ENCODE data around the gene EPYC.

EPYC gene

DNA sequence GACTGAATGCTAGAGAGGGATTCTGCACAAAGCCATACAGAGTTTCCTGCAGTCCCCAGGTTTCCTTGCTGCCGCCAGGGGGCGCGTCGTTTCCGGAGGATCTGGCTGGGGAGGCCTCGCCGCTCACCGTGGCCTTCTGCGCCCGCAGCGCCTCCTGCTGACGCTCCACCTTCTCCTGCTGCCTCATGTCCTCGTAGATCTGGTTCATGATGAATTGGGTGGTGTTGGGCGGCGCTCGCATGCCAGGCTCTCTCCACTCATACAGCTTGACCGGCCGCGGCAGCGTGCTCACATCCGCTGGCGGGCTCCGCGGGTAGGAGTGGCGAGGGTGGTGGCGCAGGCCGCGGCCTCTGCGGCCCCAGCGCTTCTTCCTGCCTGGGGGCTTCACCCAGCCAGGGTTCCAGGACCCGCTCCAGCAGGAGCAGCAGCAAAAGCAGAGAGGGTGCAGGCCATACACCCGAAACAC, 50.8 kb downstream of the EPYC start:
- ATAC-seq = no peak

GRCh38 chr12:90951432-90952105, 53.2 kb downstream of the EPYC start:
- no peak for ATAC-seq

- no peak for ATAC-seq
These were observed 56.9 kb downstream of the EPYC start for GRCh38 chr12:90947869-90948268.

DNA sequence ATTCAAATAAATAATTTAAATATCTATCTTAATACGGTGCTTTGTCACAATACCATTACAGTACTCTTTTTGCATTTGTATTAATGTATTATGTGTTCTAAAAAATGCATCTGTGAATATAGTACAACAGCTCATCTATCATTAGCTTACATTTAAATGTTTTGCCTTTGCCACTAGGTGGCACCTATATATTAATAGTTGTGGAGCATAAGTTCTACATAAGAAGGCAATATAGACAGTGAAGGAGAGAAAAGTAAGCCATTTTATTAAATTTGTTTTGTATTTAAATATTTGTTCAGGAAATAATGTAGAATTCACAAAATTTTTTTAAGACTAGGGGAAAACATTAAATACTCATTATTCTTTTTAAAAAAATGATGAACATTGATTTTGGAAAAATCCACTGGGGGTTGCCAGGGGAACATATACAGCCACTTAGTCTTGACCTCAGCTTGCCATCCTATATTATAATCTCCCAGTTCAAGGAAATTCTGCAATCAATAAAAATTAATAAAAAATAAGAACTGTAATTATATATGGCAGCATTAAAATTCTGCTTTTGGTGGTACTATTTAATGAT, 59.6 kb downstream of the EPYC start:
- peak in 1 of 2 donors; percentile 51 for ATAC-seq

- ATAC-seq = no peak
These were observed 61.5 kb downstream of the EPYC start for GRCh38 chr12:90943255-90943654.

- ATAC-seq = no peak
These were observed 63.8 kb downstream of the EPYC start for GRCh38 chr12:90940872-90941499.

- no peak for ATAC-seq
These were observed 65.4 kb downstream of the EPYC start for GRCh38 chr12:90939382-90939781.

DNA sequence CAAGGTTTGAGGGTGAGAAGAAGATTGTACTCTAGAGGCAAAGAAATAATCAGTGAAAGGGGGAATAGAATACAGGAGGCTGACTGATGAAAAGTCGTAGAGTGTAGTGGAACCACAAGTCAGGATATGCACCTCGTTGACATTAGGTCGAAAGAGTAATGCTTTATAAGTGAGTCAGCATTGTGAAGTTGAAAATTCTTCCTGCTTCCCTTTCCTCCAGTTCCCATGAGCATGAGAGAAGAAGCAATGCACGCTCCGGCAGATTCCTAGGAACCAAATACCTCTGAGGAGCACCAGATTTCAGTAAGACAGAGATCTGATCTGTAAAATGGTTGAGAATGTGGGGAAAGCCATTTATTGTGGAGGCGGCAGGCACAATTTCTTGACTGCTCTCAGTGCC, 66.3 kb downstream of the EPYC start:
- no peak for ATAC-seq

GRCh38 chr12:90937651-90938050, 67.1 kb downstream of the EPYC start:
- ATAC-seq = no peak

- no peak for ATAC-seq
These were observed 68.4 kb downstream of the EPYC start for GRCh38 chr12:90936230-90937005.

DNA sequence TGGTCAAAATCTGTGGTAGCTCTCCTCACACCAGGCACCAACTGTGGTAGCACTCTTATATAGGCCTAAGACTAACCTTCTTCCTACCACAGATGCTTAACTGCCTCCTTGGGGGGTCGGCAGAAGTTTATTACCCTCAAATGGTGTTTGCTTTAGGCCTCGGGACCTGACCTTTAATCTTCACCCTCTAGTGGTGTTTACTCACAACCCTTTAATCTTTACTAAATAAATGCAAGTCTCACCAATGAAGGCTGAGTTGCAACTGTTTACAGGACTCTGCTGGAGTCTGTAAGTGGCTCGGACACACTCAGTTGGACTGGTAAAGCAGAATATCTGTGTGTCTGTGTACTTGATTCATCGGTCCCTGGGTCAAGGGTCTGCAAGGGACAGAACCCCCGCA, 79.2 kb downstream of the EPYC start:
- ATAC-seq = no peak

- ATAC-seq = no peak
These were observed 80.4 kb downstream of the EPYC start for GRCh38 chr12:90924406-90924805.

GRCh38 chr12:90922145-90922627, 82.6 kb downstream of the EPYC start:
- ATAC-seq = no peak

DNA sequence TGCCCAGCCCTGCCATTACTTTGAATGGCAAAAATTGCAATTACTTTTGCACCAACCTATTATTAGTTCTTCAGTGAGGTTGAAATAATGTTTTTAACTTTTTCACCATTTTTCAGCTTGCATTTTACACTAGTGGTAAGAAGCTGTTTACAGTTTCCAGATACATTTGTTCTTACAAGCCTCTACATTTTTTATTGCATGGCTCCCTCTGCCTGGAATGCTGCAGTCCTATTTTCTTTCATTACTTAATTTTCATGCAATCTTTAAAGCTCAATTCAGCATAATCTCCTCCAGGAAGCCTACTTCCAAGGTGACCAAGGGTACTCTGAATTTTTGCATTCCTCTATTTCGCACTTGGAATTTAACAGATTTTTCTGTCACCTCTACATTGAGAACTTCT, 83.2 kb downstream of the EPYC start:
- no peak for ATAC-seq

DNA sequence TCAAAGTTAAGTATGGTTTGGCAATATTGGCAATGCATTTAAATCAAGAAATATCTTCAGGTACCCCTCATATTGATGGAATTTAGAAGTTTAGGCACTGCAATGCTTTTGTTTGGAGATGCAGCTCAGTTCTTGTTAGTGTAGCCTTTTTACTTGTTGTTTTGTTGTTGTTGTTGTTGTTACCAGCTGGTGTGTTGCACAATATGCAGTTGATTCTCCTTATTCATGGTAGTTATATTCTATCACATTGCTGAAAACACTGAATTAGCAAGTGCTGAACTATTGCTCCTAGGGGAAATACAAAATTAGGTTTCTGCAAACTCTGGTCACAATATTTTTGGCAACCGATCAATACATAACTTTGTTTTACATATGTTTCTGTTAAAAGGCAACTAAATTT, 84.5 kb downstream of the EPYC start:
- ATAC-seq = no peak

GRCh38 chr12:90917431-90917830, 87.3 kb downstream of the EPYC start:
- ATAC-seq = no peak

DNA sequence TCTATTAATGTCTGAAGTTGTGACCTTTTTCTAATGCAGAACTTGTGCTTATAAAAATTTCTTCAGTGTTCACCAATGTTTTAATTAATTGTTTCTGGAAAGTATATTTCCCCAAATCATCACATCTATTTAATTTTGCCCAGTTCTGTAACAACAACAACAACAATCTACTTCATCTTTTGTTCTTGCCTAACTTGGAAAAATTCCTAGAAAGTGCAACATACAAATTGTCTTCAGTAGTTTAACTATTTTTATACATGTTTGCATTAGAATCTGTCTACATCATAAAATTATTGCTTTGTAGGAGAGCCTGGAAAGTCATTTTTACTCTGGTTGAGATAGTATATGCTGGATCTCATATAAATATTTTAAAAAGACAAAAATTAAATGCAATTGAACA, 88.3 kb downstream of the EPYC start:
- ATAC-seq = no peak

DNA sequence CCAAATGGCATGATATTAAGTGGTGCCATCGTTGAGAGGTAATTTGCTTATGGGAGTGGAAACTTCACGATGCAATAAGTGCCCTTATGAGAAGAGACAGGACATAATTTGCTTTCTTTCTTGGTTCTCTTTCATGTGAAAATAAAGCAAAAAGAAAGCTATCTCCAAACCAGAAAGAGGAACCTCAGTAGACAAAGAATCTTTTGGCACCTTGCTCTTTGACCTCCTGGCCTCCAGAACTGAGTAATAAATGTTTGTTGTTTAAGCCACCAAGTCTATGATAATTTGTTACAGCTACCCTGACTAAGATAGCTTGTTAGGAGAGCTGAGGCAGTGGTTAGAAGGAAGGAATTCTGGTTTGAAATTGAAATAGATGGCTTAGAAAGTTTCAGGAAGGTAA, 89.4 kb downstream of the EPYC start:
- no peak for ATAC-seq

Measured in activated CD4-positive, CD25-positive, alpha-beta regulatory T cell treated with anti-CD3 and anti-CD28 coated beads, Interleukin-2, amount 50 U/mL, for 24 hours (primary cell).